SK-N-SH (cell line): ENCODE data around the gene ZNF8. TPM values are rescaled to one million over a fixed set of nuclear protein-coding genes. Genes with fewer than 3 reads are reported as not detected.

Source experiments
- CTCF ChIA-PET: fragments of 300-600, 350-600 bp; formaldehyde crosslinking; extraction: SDS; loops from one replicate; lab custom pipeline; 2021; lab: Yijun Ruan, JAX
- POLR2A ChIA-PET: fragments of 350-600 bp; sonication (Branson Sonifier 250); formaldehyde crosslinking; extraction: SDS; loops from one replicate; lab custom pipeline; 2020; ENCODE audit warnings: antibody characterized with exemption, inconsistent platforms; lab: Yijun Ruan, JAX
- DNase-seq: peaks from one replicate; pipeline ENCODE4 v3.0.0; 2012
- H2AFZ ChIP-seq: fragments of 200-600 bp; sonication (generic); 2 replicates; pipeline ENCODE4 v1.8.1; 2016; ENCODE audit warnings: antibody characterized with exemption, mild to moderate bottlenecking, low read depth
- H3F3A ChIP-seq: fragments of 200-600 bp; sonication (generic); replicated peaks from 2 replicates; pipeline ENCODE3; 2016; ENCODE audit warnings: antibody characterized with exemption, mild to moderate bottlenecking; ENCODE audit not compliant: insufficient read depth
- H3K27ac ChIP-seq, 2 experiments: fragments of 200-500 bp in 1 of 2; fragments of 200-600 bp in 1 of 2; sonication (Bioruptor generic) in 1 of 2; sonication (generic), shearing (Covaris generic) in 1 of 2; 2 replicates each; pipeline versions ENCODE4 v1.5.1 to v1.6.1; 2014 to 2016; ENCODE audit warnings: low read depth in 2 of 2, inconsistent platforms in 1 of 2, low read length in 1 of 2, mild to moderate bottlenecking in 1 of 2, mixed read lengths in 1 of 2
- H3K27me3 ChIP-seq: fragments of 200-600 bp; sonication (generic), shearing (Covaris generic); 2 replicates; pipeline ENCODE4 v1.6.1; 2016; ENCODE audit warnings: mixed run types; ENCODE audit not compliant: insufficient read depth
- H3K36me3 ChIP-seq, 2 experiments: fragments of 200-500 bp in 1 of 2; fragments of 200-600 bp in 1 of 2; sonication (Bioruptor generic) in 1 of 2; sonication (generic) in 1 of 2; replicated peaks in 1 of 2; 2 replicates each; pipeline versions ENCODE3 to v1.5.1; 2014 to 2016; ENCODE audit warnings: low read length in 1 of 2, mild to moderate bottlenecking in 1 of 2; ENCODE audit not compliant: insufficient read depth in 2 of 2, control insufficient read depth in 1 of 2
- H3K4me1 ChIP-seq, 2 experiments: fragments of 200-500 bp in 1 of 2; fragments of 200-600 bp in 1 of 2; sonication (Bioruptor generic) in 1 of 2; sonication (generic), shearing (Covaris generic) in 1 of 2; 2 replicates each; pipeline versions ENCODE4 v1.5.1 to v1.6.1; 2014 to 2016; ENCODE audit warnings: low read depth in 1 of 2, low read length in 1 of 2, mixed run types in 1 of 2; ENCODE audit not compliant: insufficient read depth in 2 of 2, control insufficient read depth in 1 of 2
- H3K4me2 ChIP-seq: fragments of 200-600 bp; sonication (generic), shearing (Covaris generic); 2 replicates; pipeline ENCODE4 v1.6.1; 2017; ENCODE audit warnings: mixed run types
- H3K4me3 ChIP-seq, 2 experiments: fragments of 200-500 bp in 1 of 2; fragments of 200-600 bp in 1 of 2; sonication (Bioruptor generic) in 1 of 2; sonication (generic), shearing (Covaris generic) in 1 of 2; 2 replicates each; pipeline versions ENCODE4 v1.5.1 to v1.8.1; 2014 to 2016; ENCODE audit warnings: low read depth in 2 of 2, inconsistent platforms in 1 of 2, low read length in 1 of 2, mild to moderate bottlenecking in 1 of 2, mixed read lengths in 1 of 2, moderate library complexity in 1 of 2
- H3K79me2 ChIP-seq: fragments of 200-600 bp; sonication (generic); 2 replicates; pipeline ENCODE4 v1.8.1; 2017; ENCODE audit warnings: mild to moderate bottlenecking; ENCODE audit not compliant: insufficient read depth
- H3K9ac ChIP-seq: fragments of 200-600 bp; sonication (generic); 2 replicates; pipeline ENCODE4 v1.6.1; 2017; ENCODE audit warnings: mixed run types
- H3K9me2 ChIP-seq: fragments of 200-600 bp; sonication (generic); 2 replicates; pipeline ENCODE4 v1.6.1; 2017; ENCODE audit warnings: mixed run types
- H3K9me3 ChIP-seq: fragments of 200-600 bp; sonication (generic); 2 replicates; pipeline ENCODE4 v1.6.1; 2017; ENCODE audit warnings: mixed run types, mild to moderate bottlenecking, moderate library complexity
- H4K20me1 ChIP-seq: fragments of 200-600 bp; sonication (generic); 2 replicates; pipeline ENCODE4 v1.6.1; 2017; ENCODE audit warnings: mild to moderate bottlenecking, mixed run types; ENCODE audit not compliant: insufficient read depth
- CHD2 ChIP-seq: fragments of 150-350 bp; IDR thresholded peaks from 2 replicates; pipeline ENCODE4 v1.6.1; 2018; ENCODE audit warnings: low read length; ENCODE audit not compliant: partially characterized antibody
- ELF1 ChIP-seq: IDR thresholded peaks from 2 replicates; pipeline ENCODE4 v1.4.0; 2012
- EZH2phosphoT487 ChIP-seq: fragments of 200-600 bp; sonication (generic); IDR thresholded peaks from 2 replicates; pipeline ENCODE4 v1.6.1; 2017; ENCODE audit warnings: low read depth, mixed run types, mild to moderate bottlenecking, antibody characterized with exemption, moderate library complexity, borderline replicate concordance
- FOSL2 ChIP-seq: IDR thresholded peaks from 2 replicates; pipeline ENCODE4 v1.4.0; 2012; ENCODE audit warnings: low read depth, mild to moderate bottlenecking, moderate library complexity, borderline replicate concordance
- FOXJ3 ChIP-seq: sonication (generic); formaldehyde crosslinking; IDR thresholded peaks from 2 replicates; pipeline ENCODE4 v1.5.1; 2020; ENCODE audit warnings: mild to moderate bottlenecking, missing genetic modification reagents
- MXI1 ChIP-seq: IDR thresholded peaks from 2 replicates; pipeline ENCODE4 v1.6.1; 2012; ENCODE audit warnings: mild to moderate bottlenecking, low read depth, low read length, improper control_type of control experiment
- NRF1 ChIP-seq: IDR thresholded peaks from 2 replicates; pipeline ENCODE4 v1.6.1; 2012; ENCODE audit warnings: low read depth, mild to moderate bottlenecking, low read length
- RCOR1 ChIP-seq: fragments of 150-350 bp; IDR thresholded peaks from 2 replicates; pipeline ENCODE4 v1.6.1; 2017; ENCODE audit warnings: antibody characterized with exemption, low read length
- SIN3A ChIP-seq: IDR thresholded peaks from 2 replicates; pipeline ENCODE4 v1.6.1; 2012; ENCODE audit warnings: low read depth, mild to moderate bottlenecking, low read length, moderate library complexity, borderline replicate concordance
- TCF12 ChIP-seq: IDR thresholded peaks from 2 replicates; pipeline ENCODE4 v1.4.0; 2012
- WGBS: methylation state at CpG from one replicate; pipeline ENCODE4 v1.1.6; 2017; ENCODE audit warnings: low lambda C conversion rate; 5-methylcytosine and 5-hydroxymethylcytosine counted together
- polyA plus RNA-seq, 3 experiments: library from polyadenylated mRNA; depleted of rRNA; stranded (reverse); fragments of >200 nt; gene quantifications; 2 replicates each; pipeline ENCODE4 v1.2.3, GENCODE V29; 2012
- TF ChIP-seq, protein P1 (sequence below): IDR thresholded peaks from 2 replicates; pipeline ENCODE4 v1.4.0; 2012; ENCODE audit warnings: low read depth, borderline replicate concordance
- TF ChIP-seq, protein P2 (sequence below): IDR thresholded peaks from 2 replicates; pipeline ENCODE4; 2012
- TF ChIP-seq, protein P3 (sequence below): fragments of 150-350 bp; IDR thresholded peaks from 2 replicates; pipeline ENCODE4 v1.6.1; 2017; ENCODE audit warnings: antibody characterized with exemption, low read length, low read depth, borderline replicate concordance

ZNF8 gene
- polyA plus RNA-seq, 1 of the 3 experiments (the other 2 are of a cell fraction), result 1.4 TPM

DNA sequence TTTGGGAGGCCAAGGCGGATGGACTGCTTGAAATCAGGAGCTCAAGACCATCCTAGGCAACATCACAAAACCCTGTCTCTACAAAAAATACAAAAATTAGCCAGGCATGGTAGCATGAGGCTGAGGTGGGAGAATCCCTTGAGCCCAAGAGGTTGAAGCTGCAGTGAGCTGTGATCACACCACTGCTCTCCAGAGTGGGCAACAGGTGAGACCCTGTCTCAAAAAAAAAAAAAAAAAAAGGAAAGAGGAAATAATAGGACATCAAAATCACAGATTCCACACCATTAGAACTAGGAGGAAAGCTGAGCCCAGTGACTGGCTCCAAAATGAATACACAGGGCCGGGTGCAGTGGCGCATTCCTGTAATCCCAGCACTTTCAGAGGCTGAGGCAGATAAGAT, 3.2 kb upstream of the ZNF8 start (continued):
- TF ChIP-seq, protein P1, sequence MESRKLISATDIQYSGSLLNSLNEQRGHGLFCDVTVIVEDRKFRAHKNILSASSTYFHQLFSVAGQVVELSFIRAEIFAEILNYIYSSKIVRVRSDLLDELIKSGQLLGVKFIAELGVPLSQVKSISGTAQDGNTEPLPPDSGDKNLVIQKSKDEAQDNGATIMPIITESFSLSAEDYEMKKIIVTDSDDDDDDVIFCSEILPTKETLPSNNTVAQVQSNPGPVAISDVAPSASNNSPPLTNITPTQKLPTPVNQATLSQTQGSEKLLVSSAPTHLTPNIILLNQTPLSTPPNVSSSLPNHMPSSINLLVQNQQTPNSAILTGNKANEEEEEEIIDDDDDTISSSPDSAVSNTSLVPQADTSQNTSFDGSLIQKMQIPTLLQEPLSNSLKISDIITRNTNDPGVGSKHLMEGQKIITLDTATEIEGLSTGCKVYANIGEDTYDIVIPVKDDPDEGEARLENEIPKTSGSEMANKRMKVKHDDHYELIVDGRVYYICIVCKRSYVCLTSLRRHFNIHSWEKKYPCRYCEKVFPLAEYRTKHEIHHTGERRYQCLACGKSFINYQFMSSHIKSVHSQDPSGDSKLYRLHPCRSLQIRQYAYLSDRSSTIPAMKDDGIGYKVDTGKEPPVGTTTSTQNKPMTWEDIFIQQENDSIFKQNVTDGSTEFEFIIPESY, result no peak
- TF ChIP-seq, all 33 proteins: peak for 0

DNA sequence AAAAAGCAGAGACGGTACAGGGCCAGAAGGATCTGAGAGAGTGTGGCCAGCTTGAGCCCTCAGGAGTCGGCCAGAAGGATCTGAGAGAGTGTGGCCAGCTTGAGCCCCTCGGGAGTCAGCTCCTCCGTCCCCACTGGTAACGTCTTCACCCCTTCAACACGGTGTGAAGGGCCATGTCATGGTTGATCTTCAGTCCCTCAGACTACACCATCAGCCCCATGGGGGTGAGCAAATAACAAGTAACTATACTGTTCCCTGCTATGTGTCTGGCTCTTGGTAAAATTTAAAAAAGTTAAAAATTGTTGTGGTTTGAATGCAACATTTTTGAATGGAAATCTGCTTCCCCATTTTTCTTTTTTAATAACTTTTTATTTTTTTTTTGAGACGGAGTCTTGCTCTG, 1.6 kb upstream of the ZNF8 start:
- DNase-seq, result no peak
- H3K4me3 ChIP-seq, result no peak overlapping the region
- peaks cover 42% of the 10 kb centered on the region for H3K79me2 ChIP-seq
- no peaks in the 10 kb centered on the region for H3K27me3 ChIP-seq
- no peak for TF ChIP-seq FOXJ3
- TF ChIP-seq, protein P2, sequence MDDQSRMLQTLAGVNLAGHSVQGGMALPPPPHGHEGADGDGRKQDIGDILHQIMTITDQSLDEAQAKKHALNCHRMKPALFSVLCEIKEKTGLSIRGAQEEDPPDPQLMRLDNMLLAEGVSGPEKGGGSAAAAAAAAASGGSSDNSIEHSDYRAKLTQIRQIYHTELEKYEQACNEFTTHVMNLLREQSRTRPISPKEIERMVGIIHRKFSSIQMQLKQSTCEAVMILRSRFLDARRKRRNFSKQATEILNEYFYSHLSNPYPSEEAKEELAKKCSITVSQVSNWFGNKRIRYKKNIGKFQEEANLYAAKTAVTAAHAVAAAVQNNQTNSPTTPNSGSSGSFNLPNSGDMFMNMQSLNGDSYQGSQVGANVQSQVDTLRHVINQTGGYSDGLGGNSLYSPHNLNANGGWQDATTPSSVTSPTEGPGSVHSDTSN, result no peak
- TF ChIP-seq ELF1, result no peak
- TF ChIP-seq MXI1, result no peak
- TF ChIP-seq FOSL2, result no peak
- WGBS, result 91% methylated on average over 7 of the region's 7 CpGs
- H2AFZ ChIP-seq, result no peak overlapping the region
- H3K4me2 ChIP-seq, result no peak overlapping the region
- no peak overlapping the region for H3K9ac ChIP-seq
- H3K9me3 ChIP-seq, result peaks cover 13% of the 10 kb centered on the region; the same call in 1 of the 2 replicates
- no peak overlapping the region for H3K27ac ChIP-seq
- ChIA-PET POLR2A (no interaction called here), CTCF (no interaction called here)
- H3K36me3 ChIP-seq, result peaks cover 3 to 18% of the 10 kb centered on the region in 2 experiments
- no peaks in the 10 kb centered on the region for H3K9me2 ChIP-seq
- peaks cover 5 to 7% of the 10 kb centered on the region in 2 experiments; a peak in 1 of 4 replicates for H3K4me1 ChIP-seq
- H4K20me1 ChIP-seq, result no peaks in the 10 kb centered on the region
- peaks cover 7% of the 10 kb centered on the region for H3F3A ChIP-seq

DNA sequence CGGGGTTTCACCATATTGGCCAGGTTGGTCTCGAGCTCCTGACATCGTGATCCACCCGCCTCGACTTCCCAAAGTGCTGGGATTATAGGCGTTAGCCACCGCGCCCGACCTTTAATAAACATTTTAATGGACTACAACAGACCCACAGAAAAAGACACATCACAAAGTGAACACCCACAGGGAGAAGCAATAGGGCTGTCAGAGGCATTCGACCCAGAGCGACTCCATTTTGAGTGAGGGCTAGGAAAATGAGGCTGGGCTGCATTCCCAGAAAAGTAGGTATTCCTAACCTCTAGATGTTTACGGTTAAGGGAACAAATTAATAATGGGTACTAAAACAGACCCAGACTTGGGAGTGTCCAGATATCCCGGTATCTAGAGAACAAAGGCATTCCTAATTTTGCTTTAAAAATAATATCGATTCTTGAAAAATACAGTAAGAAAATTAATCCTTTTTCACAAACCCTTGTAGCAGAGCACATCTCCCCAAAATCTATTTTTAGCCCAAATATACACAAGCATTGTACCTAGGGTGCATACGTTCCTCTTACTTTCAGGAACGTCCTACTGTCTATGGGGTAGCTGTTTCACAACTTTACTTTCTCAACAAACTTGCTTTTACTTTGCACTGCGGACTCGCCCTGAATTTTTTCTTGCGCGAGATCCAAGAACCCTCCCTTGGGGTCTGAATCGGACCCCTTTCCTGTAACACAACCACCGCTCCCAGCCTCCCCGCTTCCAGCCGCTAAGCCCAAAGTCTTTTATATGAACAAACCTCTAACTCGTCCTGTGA, 811 bp upstream of the ZNF8 start:
- H3F3A ChIP-seq, result peaks cover 9% of the 10 kb centered on the region
- peaks cover 3 to 22% of the 10 kb centered on the region in 2 experiments for H3K36me3 ChIP-seq
- DNase-seq, result no peak
- peak overlapping the region; percentile 77 for H3K4me2 ChIP-seq
- H3K4me1 ChIP-seq, result peaks cover 5 to 7% of the 10 kb centered on the region in 2 experiments; a peak in 1 of 4 replicates
- no peaks in the 10 kb centered on the region for H4K20me1 ChIP-seq
- ChIA-PET CTCF (no interaction called here), POLR2A (interaction anchor here (0.6 to 2.0 kb wide), 2 partner anchors 49 to 113 kb away, joined by 3 to 8 read pairs; partner anchors contain the start of gene ZSCAN22)
- peak overlapping the region; percentile 81 to 97 for H3K4me3 ChIP-seq
- peaks cover 49% of the 10 kb centered on the region for H3K79me2 ChIP-seq
- no peaks in the 10 kb centered on the region for H3K9me2 ChIP-seq
- no peaks in the 10 kb centered on the region for H3K27me3 ChIP-seq
- H3K9me3 ChIP-seq, result peaks cover 13% of the 10 kb centered on the region; the same call in 1 of the 2 replicates
- peak overlapping the region; percentile 100 for H2AFZ ChIP-seq
- WGBS, result 51% methylated on average over 25 of the region's 25 CpGs
- peak overlapping the region; percentile 64 to 84 for H3K27ac ChIP-seq
- H3K9ac ChIP-seq, result peak overlapping the region; percentile 87
- TF ChIP-seq SIN3A (no peak), EZH2phosphoT487 (no peak), TCF12 (no peak), NRF1 (no peak), RCOR1 (no peak), CHD2 (no peak)
- TF ChIP-seq, protein P3, sequence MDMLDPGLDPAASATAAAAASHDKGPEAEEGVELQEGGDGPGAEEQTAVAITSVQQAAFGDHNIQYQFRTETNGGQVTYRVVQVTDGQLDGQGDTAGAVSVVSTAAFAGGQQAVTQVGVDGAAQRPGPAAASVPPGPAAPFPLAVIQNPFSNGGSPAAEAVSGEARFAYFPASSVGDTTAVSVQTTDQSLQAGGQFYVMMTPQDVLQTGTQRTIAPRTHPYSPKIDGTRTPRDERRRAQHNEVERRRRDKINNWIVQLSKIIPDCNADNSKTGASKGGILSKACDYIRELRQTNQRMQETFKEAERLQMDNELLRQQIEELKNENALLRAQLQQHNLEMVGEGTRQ, result no peak
- TF ChIP-seq, all 33 proteins: peak for 0
